CD8-positive, alpha-beta memory T cell (primary cell): ENCODE data around the gene FAAP20. TPM values are rescaled to one million over a fixed set of nuclear protein-coding genes. Genes with fewer than 3 reads are reported as not detected.
A peak's percentile ranks its signal among the peaks of the same experiment; 100 is the strongest.

Experiments used
- CTCF ChIA-PET: fragments of 350-600 bp; sonication (Branson Sonifier 250); formaldehyde crosslinking; loops from one replicate; lab custom pipeline; 2021; ENCODE audit warnings: antibody characterized with exemption; lab: Charles Lee
- POLR2A ChIA-PET: fragments of 350-600 bp; sonication (Branson Sonifier 250); formaldehyde crosslinking; loops from one replicate; lab custom pipeline; 2021; ENCODE audit warnings: antibody characterized with exemption; lab: Charles Lee
- DNase-seq, 5 donors: peaks; one replicate each; pipeline versions ENCODE4 v3.0.0 to v3.0.0-alpha.2; 2020 to 2022; ENCODE audit warnings: mixed read lengths in 1 of 5
- H3K27ac ChIP-seq: one replicate; pipeline ENCODE4 v1.7.0; 2013; ENCODE audit warnings: low read depth, mild to moderate bottlenecking, low read length, moderate library complexity
- H3K27me3 ChIP-seq: 2 replicates; pipeline ENCODE4 v1.7.0; 2013; ENCODE audit warnings: low read length, mild to moderate bottlenecking; ENCODE audit not compliant: insufficient read depth, poor library complexity, severe bottlenecking
- H3K36me3 ChIP-seq: 2 replicates; pipeline ENCODE4 v1.7.0; 2013; ENCODE audit warnings: mild to moderate bottlenecking, low read length, moderate library complexity; ENCODE audit not compliant: insufficient read depth
- H3K4me1 ChIP-seq: 2 replicates; pipeline ENCODE4 v1.7.0; 2013; ENCODE audit warnings: mild to moderate bottlenecking, low read length, moderate library complexity; ENCODE audit not compliant: insufficient read depth
- H3K4me3 ChIP-seq: 2 replicates; pipeline ENCODE4 v1.7.0; 2013; ENCODE audit warnings: mild to moderate bottlenecking, low read length
- H3K9me3 ChIP-seq: 2 replicates; pipeline ENCODE4 v1.7.0; 2013; ENCODE audit warnings: mild to moderate bottlenecking, low read length
- H3K27ac Mint-ChIP-seq, 8 donors: one replicate each; pipeline ENCODE4 v1.8.0; 2020 to 2021; ENCODE audit warnings: mixed read lengths in 8 of 8, mild to moderate bottlenecking in 6 of 8, inconsistent platforms in 3 of 8, moderate library complexity in 3 of 8
- H3K27me3 Mint-ChIP-seq, 2 donors: one replicate each; pipeline ENCODE4 v1.8.0; 2020 to 2021; ENCODE audit warnings: mixed read lengths in 2 of 2, mild to moderate bottlenecking in 1 of 2, moderate library complexity in 1 of 2
- H3K36me3 Mint-ChIP-seq, 3 donors: one replicate each; pipeline ENCODE4 v1.8.0; 2020 to 2021; ENCODE audit warnings: mixed read lengths in 3 of 3, inconsistent platforms in 1 of 3, mild to moderate bottlenecking in 1 of 3
- H3K4me1 Mint-ChIP-seq, 3 donors: one replicate each; pipeline ENCODE4 v1.8.0; 2020 to 2021; ENCODE audit warnings: mixed read lengths in 3 of 3, inconsistent platforms in 1 of 3, mild to moderate bottlenecking in 1 of 3
- H3K4me3 Mint-ChIP-seq, 7 donors: one replicate each; pipeline ENCODE4 v1.8.0; 2020 to 2021; ENCODE audit warnings: mixed read lengths in 7 of 7, mild to moderate bottlenecking in 6 of 7, moderate library complexity in 4 of 7, inconsistent platforms in 2 of 7
- H3K9me3 Mint-ChIP-seq, 5 donors: one replicate each; pipeline ENCODE4 v1.8.0; 2020 to 2022; ENCODE audit warnings: mixed read lengths in 5 of 5, mild to moderate bottlenecking in 3 of 5, moderate library complexity in 2 of 5, inconsistent platforms in 1 of 5
- polyA plus RNA-seq: library from polyadenylated mRNA; unstranded; fragments of 300-500 nt; fragmentation: Illumina TruSeq; gene quantifications from one replicate; pipeline ENCODE4 v1.2.3, GENCODE V29; 2021
- total RNA-seq, 2 experiments: library from RNA; stranded (reverse); gene quantifications; one replicate each; pipeline ENCODE4 v1.2.3, GENCODE V29; 2021

The FAAP20 gene
- total and polyA plus RNA-seq, 3 experiments from 2014 or later: 65.0 to 72.5 (median 66.4) TPM

DNA sequence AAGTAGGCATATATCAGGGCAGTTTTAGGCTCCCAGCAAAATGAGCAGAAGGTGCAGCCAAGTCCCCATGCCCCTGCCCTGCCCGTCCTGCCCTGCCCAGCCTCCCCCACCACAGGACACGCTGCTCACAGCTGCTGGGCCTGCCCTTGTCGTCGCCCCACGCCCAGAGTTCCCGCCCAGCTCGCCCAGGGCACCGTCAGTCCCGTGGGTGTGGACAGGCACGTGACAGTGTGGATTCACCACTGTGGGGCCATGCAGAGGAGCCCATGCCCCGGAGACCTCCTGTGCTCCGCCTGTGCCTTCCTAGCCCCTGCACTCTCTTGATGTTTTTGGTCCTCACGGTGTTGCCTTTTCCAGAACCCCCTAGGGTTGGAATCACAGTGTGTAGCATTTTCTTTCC is 7.0 kb downstream of the FAAP20 start:
- Histone ChIP-seq H3K9me3 (no peaks in the 10 kb centered on the region), H3K36me3 (no peaks in the 10 kb centered on the region), H3K4me3 (no peak overlapping the region), H3K27ac (no peak overlapping the region), H3K27me3 (no peaks in the 10 kb centered on the region), H3K4me1 (peaks cover 7% of the 10 kb centered on the region)
- ChIA-PET POLR2A (no interaction called here), CTCF (interaction anchor here (1.1 kb wide), 1 partner anchor 13 kb away, joined by 3 read pairs; no protein-coding TSS in a partner anchor)
- Mint-ChIP-seq H3K27ac (peak overlapping the region in 5 of 8 donors; percentile 6 to 95 (median 43)), H3K4me1 (peaks cover 4 to 19% (median 9%) of the 10 kb centered on the region in 3 donors), H3K4me3 (no peak overlapping the region), H3K27me3 (no peaks in the 10 kb centered on the region), H3K9me3 (no peaks in the 10 kb centered on the region), H3K36me3 (peaks cover 0 to 29% (median 5%) of the 10 kb centered on the region in 3 donors)
- DNase-seq: no peak

DNA sequence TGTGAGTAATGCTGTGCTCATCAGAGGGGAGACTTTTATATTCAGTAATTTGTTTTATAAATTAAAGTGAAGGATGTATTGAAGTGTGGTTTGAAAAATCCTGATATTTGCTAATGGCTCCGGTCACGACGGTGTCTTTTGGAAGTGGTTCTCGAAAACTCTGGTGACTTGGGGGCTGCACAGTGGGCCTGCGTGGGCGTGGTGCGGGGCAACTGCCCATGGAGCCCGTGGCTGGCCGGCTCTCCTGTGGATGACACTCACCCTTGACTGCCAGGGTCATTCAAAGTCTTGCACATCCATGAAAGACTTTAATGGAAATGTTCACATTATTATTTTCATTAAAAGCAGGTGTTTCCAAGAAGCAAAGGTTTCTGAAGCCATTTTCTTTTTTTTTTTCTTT is 7.7 kb downstream of the FAAP20 start:
- no peak overlapping the region for H3K4me3 ChIP-seq
- peaks cover 7% of the 10 kb centered on the region for H3K4me1 ChIP-seq
- ChIA-PET CTCF (no interaction called here), POLR2A (no interaction called here)
- no peaks in the 10 kb centered on the region for H3K9me3 ChIP-seq
- no peak overlapping the region for H3K4me3 Mint-ChIP-seq
- H3K27ac ChIP-seq: no peak overlapping the region
- peak overlapping the region in 2 of 8 donors; percentile 80 to 95 for H3K27ac Mint-ChIP-seq
- H3K36me3 ChIP-seq: no peaks in the 10 kb centered on the region
- H3K27me3 Mint-ChIP-seq: no peaks in the 10 kb centered on the region
- no peaks in the 10 kb centered on the region for H3K27me3 ChIP-seq
- H3K4me1 Mint-ChIP-seq: peaks cover 4 to 19% (median 9%) of the 10 kb centered on the region in 3 donors
- no peaks in the 10 kb centered on the region for H3K9me3 Mint-ChIP-seq
- DNase-seq: no peak
- peaks cover 0 to 29% (median 5%) of the 10 kb centered on the region in 3 donors for H3K36me3 Mint-ChIP-seq

DNA sequence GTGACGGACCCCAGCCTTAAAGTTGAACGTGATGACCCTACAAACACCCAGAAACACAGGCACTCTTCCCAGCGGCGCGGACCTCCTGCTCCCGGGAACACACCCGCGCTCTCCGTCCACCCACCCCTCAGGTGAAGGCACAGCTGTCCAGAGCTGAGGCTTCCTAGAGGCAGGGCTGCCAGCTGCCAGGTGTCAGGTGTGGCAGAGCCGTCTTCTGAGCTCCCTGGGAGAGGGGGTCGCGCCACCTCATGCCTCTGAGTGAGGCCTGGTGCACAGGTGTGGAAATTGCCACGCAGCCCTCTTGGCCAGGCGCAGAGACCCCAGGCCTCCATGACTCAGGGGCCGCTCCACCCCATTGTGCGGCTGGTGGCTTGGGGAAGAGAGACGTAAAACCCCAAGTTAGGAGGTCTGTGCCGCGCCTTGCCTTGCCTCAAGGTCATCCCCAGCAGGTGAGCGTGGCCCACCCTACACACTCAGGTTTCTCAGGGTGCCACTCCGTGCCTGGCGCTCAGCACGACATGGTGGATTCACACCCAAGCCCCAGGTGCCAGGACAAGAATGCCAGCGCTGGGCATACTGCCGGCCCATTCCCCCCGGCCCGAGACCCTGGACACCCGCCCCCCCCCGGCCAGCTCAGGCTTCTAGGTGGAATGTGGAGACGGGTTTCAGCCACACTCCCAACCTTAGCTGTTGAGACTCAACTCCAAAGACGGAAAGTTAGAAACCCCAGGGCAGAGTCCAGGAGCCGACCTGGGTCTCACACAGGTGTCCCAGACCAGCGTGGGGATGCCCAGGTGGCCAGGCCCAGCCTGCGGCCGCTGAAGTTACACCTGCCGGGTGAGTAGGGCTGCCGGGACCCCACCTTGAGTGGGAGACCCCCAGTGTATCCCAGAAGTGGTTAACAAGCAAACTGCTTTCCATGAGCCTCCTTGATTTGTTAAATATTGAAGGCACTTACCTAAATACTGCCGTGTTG is 8.4 kb downstream of the FAAP20 start:
- no peak overlapping the region for H3K4me3 ChIP-seq
- ChIA-PET POLR2A (no interaction called here), CTCF (interaction anchor here (1.6 to 2.1 kb wide), 2 partner anchors 9 to 11 kb away, joined by 5 read pairs; partner anchors contain the start of gene FAAP20)
- H3K36me3 ChIP-seq: no peaks in the 10 kb centered on the region
- no peaks in the 10 kb centered on the region for H3K27me3 ChIP-seq
- DNase-seq: no peak
- H3K9me3 ChIP-seq: no peaks in the 10 kb centered on the region
- Mint-ChIP-seq H3K36me3 (peaks cover 0 to 28% (median 4%) of the 10 kb centered on the region in 3 donors), H3K9me3 (no peaks in the 10 kb centered on the region), H3K27me3 (no peaks in the 10 kb centered on the region), H3K27ac (peak overlapping the region in 2 of 8 donors; percentile 42 to 86), H3K4me3 (no peak overlapping the region), H3K4me1 (peaks cover 0 to 15% (median 7%) of the 10 kb centered on the region in 3 donors)
- H3K4me1 ChIP-seq: peaks cover 7% of the 10 kb centered on the region
- H3K27ac ChIP-seq: no peak overlapping the region

DNA sequence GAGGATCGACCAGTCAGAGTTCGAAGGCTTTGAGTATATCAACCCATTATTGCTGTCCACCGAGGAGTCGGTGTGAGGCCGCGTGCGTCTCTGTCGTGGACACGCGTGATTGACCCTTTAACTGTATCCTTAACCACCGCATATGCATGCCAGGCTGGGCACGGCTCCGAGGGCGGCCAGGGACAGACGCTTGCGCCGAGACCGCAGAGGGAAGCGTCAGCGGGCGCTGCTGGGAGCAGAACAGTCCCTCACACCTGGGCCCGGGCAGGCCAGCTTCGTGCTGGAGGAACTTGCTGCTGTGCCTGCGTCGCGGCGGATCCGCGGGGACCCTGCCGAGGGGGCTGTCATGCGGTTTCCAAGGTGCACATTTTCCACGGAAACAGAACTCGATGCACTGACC is 9.6 kb downstream of the FAAP20 start:
- CTCF ChIA-PET: interaction anchor here (1.6 to 2.1 kb wide), 2 partner anchors 10 kb away, joined by 5 read pairs; partner anchors contain the start of gene FAAP20
- POLR2A ChIA-PET: no interaction called here
- Histone ChIP-seq H3K4me3 (no peak overlapping the region), H3K27ac (no peak overlapping the region), H3K27me3 (no peaks in the 10 kb centered on the region), H3K9me3 (no peaks in the 10 kb centered on the region), H3K36me3 (no peaks in the 10 kb centered on the region), H3K4me1 (peaks cover 2% of the 10 kb centered on the region)
- no peaks in the 10 kb centered on the region for H3K9me3 Mint-ChIP-seq
- no peak for DNase-seq
- peaks cover 0 to 7% (median 2%) of the 10 kb centered on the region in 3 donors for H3K4me1 Mint-ChIP-seq
- no peaks in the 10 kb centered on the region for H3K27me3 Mint-ChIP-seq
- H3K4me3 Mint-ChIP-seq: no peak overlapping the region
- peak overlapping the region in 2 of 8 donors; percentile 33 to 54 for H3K27ac Mint-ChIP-seq
- peaks cover 0 to 34% (median 4%) of the 10 kb centered on the region in 3 donors for H3K36me3 Mint-ChIP-seq

DNA sequence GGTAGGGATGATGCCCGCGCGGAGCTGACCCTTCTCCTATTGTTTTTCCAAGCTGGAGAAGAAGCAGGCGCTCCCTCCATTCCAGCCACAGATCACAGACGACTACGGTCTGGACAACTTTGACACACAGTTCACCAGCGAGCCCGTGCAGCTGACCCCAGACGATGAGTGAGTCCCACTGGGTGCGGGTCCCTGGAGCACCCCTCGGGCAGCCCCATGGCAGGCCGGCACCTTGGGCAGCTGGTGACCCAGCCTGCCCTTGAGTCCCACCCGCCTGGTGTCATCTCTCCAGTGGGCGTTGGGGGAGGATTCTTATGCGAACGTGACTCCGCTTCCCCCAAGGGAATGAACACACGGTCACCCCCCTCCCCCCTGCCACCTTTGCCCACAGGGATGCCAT is 10.0 kb downstream of the FAAP20 start:
- no peaks in the 10 kb centered on the region for H3K9me3 ChIP-seq
- H3K27me3 ChIP-seq: no peaks in the 10 kb centered on the region
- Mint-ChIP-seq H3K9me3 (no peaks in the 10 kb centered on the region), H3K27ac (peak overlapping the region in 2 of 8 donors; percentile 23 to 54), H3K36me3 (peaks cover 0 to 38% (median 4%) of the 10 kb centered on the region in 3 donors), H3K27me3 (no peaks in the 10 kb centered on the region), H3K4me3 (no peak overlapping the region), H3K4me1 (peaks cover 0 to 5% (median 2%) of the 10 kb centered on the region in 3 donors)
- POLR2A ChIA-PET: no interaction called here
- H3K4me1 ChIP-seq: no peaks in the 10 kb centered on the region
- no peaks in the 10 kb centered on the region for H3K36me3 ChIP-seq
- DNase-seq: no peak
- CTCF ChIA-PET: interaction anchor here (1.6 to 2.1 kb wide), 2 partner anchors 10 to 11 kb away, joined by 5 read pairs; partner anchors contain the start of gene FAAP20
- H3K27ac ChIP-seq: no peak overlapping the region
- no peak overlapping the region for H3K4me3 ChIP-seq

DNA sequence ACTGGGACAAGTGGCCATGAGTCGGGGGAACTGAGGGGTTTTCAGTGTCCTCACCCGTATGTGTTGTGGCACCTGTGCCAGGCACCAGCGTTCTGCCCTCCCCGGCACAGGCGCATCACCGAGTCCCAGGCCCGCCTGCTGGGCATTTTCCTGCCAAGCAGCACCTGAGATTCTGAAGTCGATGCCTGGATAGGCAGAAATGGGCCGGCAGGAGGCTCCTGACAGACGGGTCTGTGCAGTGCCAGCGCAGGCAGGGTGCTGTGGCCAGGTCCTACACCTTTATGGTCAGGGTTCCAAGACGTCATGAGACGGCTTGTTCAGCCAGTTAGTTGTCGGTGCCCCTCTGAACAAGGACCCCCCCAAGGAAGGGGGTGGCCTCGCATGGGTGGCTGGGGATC is 10.6 kb downstream of the FAAP20 start:
- no peaks in the 10 kb centered on the region for H3K9me3 ChIP-seq
- Mint-ChIP-seq H3K27me3 (no peaks in the 10 kb centered on the region), H3K27ac (peak overlapping the region in 2 of 8 donors; percentile 36 to 54), H3K4me3 (no peak overlapping the region), H3K9me3 (no peaks in the 10 kb centered on the region), H3K36me3 (peaks cover 0 to 38% (median 4%) of the 10 kb centered on the region in 3 donors), H3K4me1 (no peaks in the 10 kb centered on the region)
- H3K27ac ChIP-seq: no peak overlapping the region
- no peak for DNase-seq
- CTCF ChIA-PET: interaction anchor here (2.1 kb wide), 1 partner anchor 11 kb away, joined by 5 read pairs; the partner anchor contains the start of gene FAAP20
- no peaks in the 10 kb centered on the region for H3K36me3 ChIP-seq
- POLR2A ChIA-PET: no interaction called here
- H3K27me3 ChIP-seq: no peaks in the 10 kb centered on the region
- no peak overlapping the region for H3K4me3 ChIP-seq
- H3K4me1 ChIP-seq: no peaks in the 10 kb centered on the region

DNA sequence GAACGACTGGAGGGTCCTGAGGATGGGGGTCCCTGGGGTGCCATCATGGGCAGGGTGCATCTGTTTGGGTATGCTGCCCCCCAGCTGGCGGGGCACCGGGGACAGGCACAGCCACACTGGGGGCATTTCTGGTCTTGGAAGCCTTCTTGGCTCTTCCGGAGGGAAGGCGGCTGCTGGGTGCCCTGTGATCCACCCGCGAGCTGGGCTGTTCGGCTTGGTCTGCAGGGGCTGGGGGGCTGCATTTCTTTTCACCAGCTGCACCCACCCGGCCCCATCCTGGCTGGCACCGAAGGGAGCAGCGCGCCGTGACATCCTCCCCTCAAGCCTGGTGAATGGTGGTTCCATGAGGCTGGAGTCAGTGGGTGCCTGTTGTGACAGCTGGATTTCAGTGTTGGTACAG is 12.2 kb downstream of the FAAP20 start:
- H3K36me3 Mint-ChIP-seq: peaks cover 0 to 44% (median 4%) of the 10 kb centered on the region in 3 donors
- H3K27ac ChIP-seq: no peak overlapping the region
- H3K4me1 Mint-ChIP-seq: peaks cover 0 to 2% (median 0%) of the 10 kb centered on the region in 3 donors
- no peaks in the 10 kb centered on the region for H3K36me3 ChIP-seq
- ChIA-PET CTCF (no interaction called here), POLR2A (no interaction called here)
- H3K4me3 Mint-ChIP-seq: no peak overlapping the region
- H3K9me3 ChIP-seq: no peaks in the 10 kb centered on the region
- DNase-seq: no peak
- no peaks in the 10 kb centered on the region for H3K27me3 ChIP-seq
- no peaks in the 10 kb centered on the region for H3K9me3 Mint-ChIP-seq
- H3K4me3 ChIP-seq: no peak overlapping the region
- H3K4me1 ChIP-seq: no peaks in the 10 kb centered on the region
- H3K27me3 Mint-ChIP-seq: no peaks in the 10 kb centered on the region
- H3K27ac Mint-ChIP-seq: peak overlapping the region in 2 of 8 donors; percentile 43 to 54

DNA sequence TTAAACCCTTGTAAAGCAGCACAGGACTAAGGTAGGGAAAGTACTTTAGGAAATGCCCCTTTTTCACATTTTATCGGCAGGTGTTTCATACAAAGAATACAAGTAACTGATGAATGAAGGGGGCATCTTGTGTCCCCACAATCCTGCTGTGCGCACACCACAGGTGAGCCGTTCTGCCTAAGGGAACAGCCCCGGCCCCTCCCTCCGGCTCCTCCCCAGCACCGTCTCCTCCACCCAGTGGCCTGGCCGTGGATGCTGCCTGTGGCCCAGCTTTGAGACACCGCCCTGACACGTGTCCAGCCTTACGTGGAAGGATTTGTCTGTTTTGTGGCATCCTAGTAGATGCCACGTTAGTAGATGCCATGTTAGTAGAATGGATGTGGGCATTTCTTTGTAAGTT is 12.8 kb downstream of the FAAP20 start:
- Histone ChIP-seq H3K27me3 (no peaks in the 10 kb centered on the region), H3K4me1 (no peaks in the 10 kb centered on the region), H3K4me3 (no peak overlapping the region), H3K36me3 (no peaks in the 10 kb centered on the region), H3K27ac (no peak overlapping the region), H3K9me3 (no peaks in the 10 kb centered on the region)
- ChIA-PET CTCF (no interaction called here), POLR2A (no interaction called here)
- DNase-seq: no peak
- Mint-ChIP-seq H3K4me3 (no peak overlapping the region), H3K4me1 (peaks cover 0 to 2% (median 0%) of the 10 kb centered on the region in 3 donors), H3K9me3 (no peaks in the 10 kb centered on the region), H3K36me3 (peaks cover 0 to 49% (median 4%) of the 10 kb centered on the region in 3 donors), H3K27ac (no peak overlapping the region), H3K27me3 (no peaks in the 10 kb centered on the region)
